ENCODE results near the gene GLIPR1. TPM values are rescaled to one million over a fixed set of nuclear protein-coding genes. Genes with fewer than 3 reads are reported as not detected.
A peak's percentile ranks its signal among the peaks of the same experiment; 100 is the strongest.

GLIPR1 gene
- total and polyA plus RNA-seq, 10 of the 15 experiments (the other 5 are each of a cell fraction or from before 2014, with no cell fraction given) = 18.2 to 62.6 (median 32.2) TPM

GRCh38 chr12:75526655-75527511 is 46.3 kb downstream of the GLIPR1 start:
- no peak overlapping the region for H3K9ac ChIP-seq (ENCODE audit: control insufficient read depth, insufficient read depth, low read length)
- H3K9me3 ChIP-seq (replicated peaks; ENCODE audit: control insufficient read depth, insufficient read depth, low read length) = no peaks in the 10 kb centered on the region
- H3K4me2 ChIP-seq (ENCODE audit: control insufficient read depth, insufficient read depth) = 0 out of 2 replicates have a peak overlapping the region, but pooled peaks have one; percentile 28
- no TSS peak for BruUV-seq (replicated peaks)
- H3K36me3 ChIP-seq (ENCODE audit: control insufficient read depth in 2 of 2, insufficient read depth in 2 of 2, low read length in 1 of 2) = no peaks in the 10 kb centered on the region
- WGBS (ENCODE audit: insufficient coverage, insufficient replicate concordance, low lambda C conversion rate, missing lambda C conversion rate) = 0% methylated on average over 4 of the region's 4 CpGs
- peak; percentile 98 for ATAC-seq
- ChIA-PET SMC1A (ENCODE audit: uncharacterized antibody, unreplicated experiment) (interaction anchor here (0.6 to 9.5 kb wide), 55 partner anchors 9 to 1060 kb away, joined by 3 to 268 read pairs (median 4); partner anchors contain the start of genes GLIPR1, GLIPR1L2, KRR1 and PHLDA1), CTCF (interaction anchor here (0.6 to 7.7 kb wide), 63 partner anchors 9 to 1062 kb away, joined by 3 to 144 read pairs (median 4); partner anchors contain the start of genes BBS10, GLIPR1, GLIPR1L1 and GLIPR1L2), RAD21 (ENCODE audit: unreplicated experiment) (interaction anchor here (0.6 to 5.4 kb wide), 47 partner anchors 9 to 1061 kb away, joined by 3 to 144 read pairs (median 5); partner anchors contain the start of genes BBS10, GLIPR1, GLIPR1L1 and KRR1), POLR2A (interaction anchor here (0.6 to 3.3 kb wide), 6 partner anchors 115 to 1054 kb away, joined by 3 to 23 read pairs (median 6); partner anchors contain the start of genes GLIPR1L2 and PHLDA1)
- peak; percentile 64 for FAIRE-seq
- no peaks in the 10 kb centered on the region for H3K27me3 ChIP-seq (replicated peaks in 1 of 2; ENCODE audit: control insufficient read depth in 2 of 2, insufficient read depth in 2 of 2, low read length in 1 of 2)
- intact Hi-C loops (cut with micrococcal nuclease; ENCODE audit: unreplicated experiment) (loop anchor here (1.0 to 10.0 kb wide), 9 partner anchors 115 to 1058 kb away; partner anchors contain the start of gene PHLDA1), in situ Hi-C loops (cut with MboI) (loop anchor here (5.0 kb wide), 1 partner anchor 510 kb away; no protein-coding TSS in a partner anchor)
- H3K4me1 ChIP-seq (ENCODE audit: control insufficient read depth, insufficient read depth, low read length) = no peaks in the 10 kb centered on the region; the same call in 1 of the 2 replicates
- H2AFZ ChIP-seq (ENCODE audit: control insufficient read depth, low read depth, low read length) = peak overlapping the region; percentile 1; the same call in 1 of the 2 replicates
- no peaks in the 10 kb centered on the region for H3K79me2 ChIP-seq (ENCODE audit: control insufficient read depth, insufficient read depth, low read length)
- H3K4me3 ChIP-seq = no peak overlapping the region
- DNase-seq (ENCODE audit: low read depth, low spot score) = peak; percentile 54
- no peak overlapping the region for H3K27ac ChIP-seq (ENCODE audit: control insufficient read depth, insufficient read depth)
- no peaks in the 10 kb centered on the region for H4K20me1 ChIP-seq (ENCODE audit: control insufficient read depth, insufficient read depth)
- TF ChIP-seq NFYB (IDR thresholded peaks at IDR 0.05; ENCODE audit: insufficient read depth, low read depth, low read length) = no peak
- no peak for TF ChIP-seq POU2F2 (IDR thresholded peaks at IDR 0.05; ENCODE audit: borderline replicate concordance, low read depth, low read length)
- no peak for TF ChIP-seq TAF1 (IDR thresholded peaks at IDR 0.05; ENCODE audit: borderline replicate concordance, low read depth, low read length)
- no peak for TF ChIP-seq CEBPZ (IDR thresholded peaks at IDR 0.05; ENCODE audit: low read depth, low read length)
- no peak for TF ChIP-seq HDAC2 (IDR thresholded peaks at IDR 0.05)
- peak; percentile 52; the same call in 1 of the 2 replicates for TF ChIP-seq CREM (IDR thresholded peaks at IDR 0.05; ENCODE audit: low read depth)
- peak; percentile 77 for TF ChIP-seq SMC3 (IDR thresholded peaks at IDR 0.05; ENCODE audit: borderline replicate concordance, low read length)
- TF ChIP-seq PRDM15 (CRISPR knock-in tag; IDR thresholded peaks at IDR 0.05) = no peak
- TF ChIP-seq CBX3 (IDR thresholded peaks at IDR 0.05; ENCODE audit: borderline replicate concordance, low read depth) = no peak
- TF ChIP-seq JUND (IDR thresholded peaks at IDR 0.05; ENCODE audit: low read depth, low read length) = no peak
- TF ChIP-seq SMARCA5 (IDR thresholded peaks at IDR 0.05) = 0 out of 2 replicates have a peak, but pooled peaks have one; percentile 40
- no peak for TF ChIP-seq SREBF2 (IDR thresholded peaks at IDR 0.05; ENCODE audit: low read length)
- peak; percentile 52; the same call in 1 of the 2 replicates for TF ChIP-seq NBN (IDR thresholded peaks at IDR 0.05)
- TF ChIP-seq, protein P1, sequence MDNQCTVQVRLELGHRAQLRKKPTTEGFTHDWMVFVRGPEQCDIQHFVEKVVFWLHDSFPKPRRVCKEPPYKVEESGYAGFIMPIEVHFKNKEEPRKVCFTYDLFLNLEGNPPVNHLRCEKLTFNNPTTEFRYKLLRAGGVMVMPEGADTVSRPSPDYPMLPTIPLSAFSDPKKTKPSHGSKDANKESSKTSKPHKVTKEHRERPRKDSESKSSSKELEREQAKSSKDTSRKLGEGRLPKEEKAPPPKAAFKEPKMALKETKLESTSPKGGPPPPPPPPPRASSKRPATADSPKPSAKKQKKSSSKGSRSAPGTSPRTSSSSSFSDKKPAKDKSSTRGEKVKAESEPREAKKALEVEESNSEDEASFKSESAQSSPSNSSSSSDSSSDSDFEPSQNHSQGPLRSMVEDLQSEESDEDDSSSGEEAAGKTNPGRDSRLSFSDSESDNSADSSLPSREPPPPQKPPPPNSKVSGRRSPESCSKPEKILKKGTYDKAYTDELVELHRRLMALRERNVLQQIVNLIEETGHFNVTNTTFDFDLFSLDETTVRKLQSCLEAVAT (IDR thresholded peaks at IDR 0.05) = peak; percentile 57; the same call in 1 of the 2 replicates

Measured in GM12878 (cell line).